HG02943 (cell line): ENCODE results near the gene ZGRF1.
"Not testable (repeated sequence)": the region's sequence is repeated elsewhere in the genome, so short reads cannot be mapped to it uniquely, and the experiment has no call there.

ENCODE experiments used
- ATAC-seq: cut with Tn5 transposase; IDR thresholded peaks from one replicate; pipeline ENCODE4 v1.9.1; 2021; ENCODE audit warnings: mild to moderate bottlenecking, low read depth, moderate library complexity; ENCODE audit not compliant: unreplicated experiment

ZGRF1 gene

DNA sequence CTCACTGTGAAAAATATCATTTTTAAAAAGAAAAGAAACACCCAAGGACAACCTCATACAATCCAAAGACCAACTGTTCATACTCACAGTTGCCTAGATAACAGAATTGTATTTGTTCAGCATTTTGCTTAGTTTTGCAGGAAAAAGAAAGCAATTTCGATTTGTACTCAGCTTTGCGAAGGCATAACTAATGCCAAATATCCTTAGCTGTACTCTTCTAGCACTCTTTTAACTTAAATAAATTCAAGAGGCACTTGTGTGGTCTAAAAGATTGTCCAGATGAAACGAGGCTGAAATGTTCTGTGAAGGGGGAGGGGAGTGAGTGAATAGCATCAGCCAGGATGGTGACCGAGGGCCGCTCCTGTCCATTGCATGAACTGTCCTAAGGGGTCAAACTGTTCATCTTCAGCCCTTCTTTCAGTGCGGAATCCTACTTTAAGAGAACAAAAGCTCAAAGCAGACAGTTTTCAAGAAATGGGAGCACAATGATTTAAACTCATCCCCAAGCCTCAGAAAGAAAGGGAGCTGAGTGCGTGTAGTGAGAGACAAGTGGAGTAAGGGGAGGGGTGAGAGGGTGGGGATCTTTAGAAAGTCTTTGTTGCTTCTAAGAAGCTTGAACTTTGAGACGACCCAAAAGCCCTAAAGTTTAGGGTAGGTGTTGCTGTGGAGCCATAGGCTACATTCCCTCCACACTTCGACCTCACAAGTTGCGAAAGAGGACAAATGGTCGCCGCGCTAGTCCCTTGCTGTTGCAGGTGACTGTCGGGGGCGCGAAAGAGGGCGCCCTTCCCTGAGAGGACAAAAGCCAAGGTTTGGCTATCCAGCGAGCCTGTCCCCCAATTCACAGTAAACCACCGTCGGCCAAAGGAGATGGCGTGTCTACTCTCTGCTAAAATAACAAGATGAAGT is 116.8 kb downstream of the ZGRF1 start:
- ATAC-seq: no peak

DNA sequence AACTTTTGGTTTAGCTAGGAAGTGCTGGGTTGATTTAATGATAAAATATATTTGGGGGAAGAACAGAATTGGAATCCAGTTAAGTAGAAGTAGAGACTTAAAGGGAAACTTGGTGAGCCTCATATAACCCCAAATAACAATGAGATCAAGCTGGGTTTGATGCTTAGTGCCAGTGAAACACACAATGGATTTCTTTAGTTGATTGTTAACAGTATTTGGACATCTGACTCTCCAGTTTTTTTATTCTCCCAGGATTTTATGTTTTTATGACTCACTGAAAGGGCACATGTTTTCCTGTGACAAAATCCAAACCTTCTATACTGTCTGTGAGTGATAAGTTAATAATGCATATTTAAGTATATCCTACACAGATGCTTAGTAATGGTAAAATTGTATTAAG is 118.0 kb downstream of the ZGRF1 start:
- ATAC-seq: no peak

DNA sequence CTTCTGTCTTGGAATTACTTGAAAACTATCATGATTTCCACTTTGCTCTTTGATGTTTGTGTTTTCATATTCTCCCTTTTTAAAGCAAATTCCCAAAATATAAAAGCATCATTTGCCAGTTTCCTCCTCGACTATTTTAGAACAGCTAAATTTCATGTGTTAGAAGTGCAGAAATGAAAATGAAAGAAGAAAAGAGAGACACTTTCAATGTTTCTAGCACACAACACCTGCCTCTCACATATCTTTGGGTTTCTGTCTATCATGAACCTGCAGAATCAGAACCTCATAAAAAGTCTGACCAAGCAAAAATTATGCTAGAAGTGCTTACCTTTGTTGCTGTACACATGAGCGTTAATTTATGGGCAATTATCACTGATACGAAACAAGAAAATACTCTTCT is 118.8 kb downstream of the ZGRF1 start:
- ATAC-seq: no peak

DNA sequence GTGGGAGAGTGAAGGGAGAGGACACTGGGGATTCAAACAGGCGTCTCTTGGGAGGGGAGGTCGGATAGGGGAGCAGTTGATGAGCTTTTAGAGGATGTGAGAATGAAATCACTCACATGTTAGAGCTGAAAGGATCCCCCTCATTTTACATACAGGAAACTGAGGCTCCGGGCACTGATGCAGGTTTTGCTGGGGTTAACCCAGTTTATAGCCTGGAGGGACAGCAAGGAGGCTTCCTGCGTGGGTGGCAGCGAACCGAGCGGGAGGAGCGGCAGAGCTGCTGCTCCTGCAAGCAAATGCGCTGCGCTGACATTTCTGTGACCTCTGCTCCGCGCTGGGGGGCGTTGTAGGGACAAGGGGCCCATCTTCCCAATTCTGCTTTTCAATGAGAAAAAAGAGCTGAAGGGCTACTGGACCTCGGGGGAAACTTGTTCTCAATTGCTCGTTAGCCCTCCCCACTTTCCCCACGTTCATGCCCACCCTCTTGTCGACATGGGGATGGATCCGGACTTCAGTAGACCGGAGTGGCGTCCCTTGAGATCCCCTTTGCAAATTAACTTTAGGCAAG is 119.6 kb downstream of the ZGRF1 start:
- ATAC-seq: no peak

DNA sequence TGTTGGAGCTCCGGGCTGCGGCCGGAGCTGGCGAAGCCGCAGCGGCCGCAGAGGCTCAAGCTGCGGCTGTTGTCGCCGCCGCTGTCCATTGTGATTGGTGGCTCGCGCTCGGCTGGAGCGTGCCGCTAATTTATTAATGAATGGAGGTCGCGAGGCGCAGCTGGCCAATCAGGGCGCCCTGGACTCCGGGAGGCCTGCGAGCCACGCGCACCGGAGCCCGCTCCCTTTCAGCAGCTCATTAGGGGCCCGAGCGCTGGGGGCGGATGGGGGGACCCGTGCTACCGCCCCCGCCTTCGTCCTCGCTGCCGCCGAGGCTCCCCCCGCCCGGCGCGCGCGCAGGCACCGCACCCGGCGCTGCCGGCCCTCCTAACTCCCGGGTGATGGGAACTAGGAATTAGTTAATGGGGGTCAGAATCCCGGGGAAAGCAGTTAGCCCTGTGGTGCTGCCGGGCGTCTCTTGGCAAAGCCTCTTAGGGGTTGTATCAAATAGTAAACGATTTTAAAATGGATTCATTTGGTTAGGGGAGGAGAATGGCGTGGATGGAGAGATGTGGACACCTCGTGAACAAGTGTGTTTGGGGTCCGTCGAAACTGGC is 120.1 kb downstream of the ZGRF1 start:
- no peak for ATAC-seq

DNA sequence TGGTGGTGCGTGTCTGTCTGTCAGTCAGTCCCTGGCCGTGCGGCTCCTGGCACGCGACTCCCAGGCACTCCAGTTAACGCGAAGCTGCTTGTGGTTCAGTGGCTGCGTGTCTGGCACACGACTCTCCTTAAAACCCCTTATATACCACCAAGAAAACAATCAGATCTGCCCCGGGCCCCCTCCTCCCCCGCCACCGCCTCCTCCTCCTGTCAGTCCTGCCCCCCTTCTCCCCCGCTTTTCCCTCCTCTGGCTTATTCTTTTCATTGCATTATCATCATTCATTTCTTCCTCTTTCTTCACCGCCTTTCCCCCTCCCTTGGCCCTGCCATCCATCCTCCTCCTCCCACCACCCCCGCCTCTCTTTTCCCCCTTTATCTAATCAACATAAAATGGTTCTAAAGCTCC is 120.6 kb downstream of the ZGRF1 start, which contains the start of gene NEUROG2:
TSS of gene NEUROG2 (minus strand) at position 115 of the 405 bp plus-strand sequence. CDS start 705 bp downstream, outside the sequence.
- no peak for ATAC-seq

DNA sequence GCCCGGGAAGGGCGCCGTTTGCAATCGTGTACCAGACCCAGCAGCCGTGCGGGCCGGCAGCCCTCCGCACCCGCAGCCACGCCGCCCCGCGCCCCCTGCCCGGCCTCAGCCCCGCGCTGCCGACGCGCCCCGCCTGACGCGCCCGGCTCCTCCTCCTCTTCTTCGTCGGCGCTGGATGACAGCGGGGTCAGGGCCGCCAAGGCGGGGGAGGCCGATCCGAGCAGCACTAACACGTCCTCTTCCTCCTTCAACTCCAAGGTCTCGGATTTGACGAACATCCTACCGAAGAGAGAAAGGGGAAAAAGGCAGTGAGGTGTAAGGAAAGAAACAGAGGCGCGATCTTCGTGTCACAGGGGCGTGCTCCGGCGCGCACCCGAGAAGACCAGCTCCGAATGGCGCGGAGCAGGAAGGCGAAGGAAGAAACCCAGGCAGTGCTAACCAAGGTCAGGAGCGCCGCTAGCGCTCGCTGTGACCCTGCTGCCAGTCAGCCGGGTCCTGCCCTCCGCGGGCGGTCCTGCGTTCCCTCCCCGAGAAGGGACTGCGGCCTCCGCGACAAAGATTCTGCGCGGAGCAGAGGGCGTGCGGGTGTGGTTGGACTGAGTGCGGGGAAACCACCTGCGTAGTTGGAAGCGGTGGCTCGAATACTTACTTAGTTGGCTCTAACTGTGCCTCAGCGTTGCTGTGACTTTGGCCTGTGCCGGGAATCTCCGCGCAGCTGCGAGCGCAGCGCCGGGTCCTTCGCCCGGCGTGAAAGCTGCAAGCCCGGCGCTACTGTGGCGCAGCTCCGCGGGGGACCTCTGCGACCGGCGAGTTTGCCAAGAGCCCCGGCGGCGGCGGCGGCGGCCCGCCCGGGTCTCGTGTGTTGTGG is 121.3 kb downstream of the ZGRF1 start:
- ATAC-seq: peak; percentile 32

DNA sequence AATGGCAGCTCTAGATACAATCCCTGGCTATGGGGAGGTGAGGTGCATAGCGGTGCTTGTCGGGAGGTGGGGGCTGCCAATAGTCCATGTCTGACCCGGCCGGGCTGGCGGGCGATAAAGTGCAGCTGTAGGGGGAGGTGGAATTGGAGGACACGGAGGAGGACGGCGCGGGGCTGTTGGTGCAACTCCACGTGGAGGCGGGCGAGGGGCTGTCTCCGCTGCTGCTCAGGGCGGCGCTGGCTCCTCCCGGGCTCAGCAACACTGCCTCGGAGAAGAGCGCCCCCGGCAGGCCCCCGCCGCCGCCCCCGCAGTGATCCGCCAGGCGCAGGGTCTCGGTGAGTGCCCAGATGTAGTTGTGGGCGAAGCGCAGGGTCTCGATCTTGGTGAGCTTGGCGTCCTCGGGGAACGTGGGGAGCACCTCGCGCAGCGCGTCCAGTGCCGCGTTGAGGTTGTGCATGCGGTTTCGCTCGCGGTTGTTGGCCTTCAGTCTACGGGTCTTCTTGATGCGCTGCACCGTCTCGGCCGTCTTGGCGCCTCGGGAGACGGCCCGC is 122.0 kb downstream of the ZGRF1 start:
- ATAC-seq: peak; percentile 6

DNA sequence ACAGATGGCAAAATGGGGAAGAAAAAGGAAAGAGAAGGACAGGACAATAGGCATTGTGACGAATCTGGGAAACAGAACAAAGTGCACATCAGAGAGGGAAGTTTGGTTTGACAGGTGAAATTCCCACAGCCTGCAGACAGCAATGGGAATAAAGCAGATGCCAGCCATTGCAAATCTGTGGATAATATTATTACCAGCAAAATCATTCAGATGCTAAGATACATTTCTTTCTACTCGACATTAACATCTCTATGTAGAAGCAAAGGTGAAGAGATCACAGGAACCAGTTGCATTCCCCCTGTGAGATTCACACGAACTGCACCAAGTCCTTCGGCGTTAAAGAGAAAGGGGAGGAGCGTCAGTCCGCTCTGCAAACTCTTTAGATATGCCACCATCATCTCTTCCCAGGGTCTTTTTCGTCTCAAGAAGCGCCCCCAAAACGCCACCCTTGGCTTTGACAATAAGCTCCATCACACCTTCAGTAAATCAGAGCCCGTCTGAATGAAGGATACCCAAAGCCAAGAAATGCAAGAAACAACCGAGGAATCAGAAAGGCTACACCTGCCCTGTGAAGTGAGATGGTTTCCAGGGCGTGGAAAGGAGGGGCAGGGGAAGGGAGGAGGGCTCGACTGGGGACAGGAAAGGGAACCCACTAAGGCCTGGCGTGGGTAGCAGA is 122.6 kb downstream of the ZGRF1 start:
- peak; percentile 9 for ATAC-seq

DNA sequence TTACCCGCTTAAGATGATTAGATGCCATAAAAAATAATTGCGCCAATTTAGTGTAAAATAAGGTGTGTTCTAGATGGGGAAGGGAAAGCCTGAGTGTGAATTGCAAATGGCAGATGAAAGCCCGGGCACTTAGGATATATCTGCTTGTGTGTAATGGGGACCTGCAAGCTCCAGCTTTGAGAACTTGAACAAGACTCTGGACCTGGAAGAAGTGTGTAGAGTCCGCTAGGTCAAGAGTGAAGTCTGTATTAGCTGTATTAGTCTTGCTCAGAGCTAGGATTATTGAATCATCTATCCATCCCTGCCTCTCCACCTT is 124.9 kb downstream of the ZGRF1 start:
- ATAC-seq: no peak

DNA sequence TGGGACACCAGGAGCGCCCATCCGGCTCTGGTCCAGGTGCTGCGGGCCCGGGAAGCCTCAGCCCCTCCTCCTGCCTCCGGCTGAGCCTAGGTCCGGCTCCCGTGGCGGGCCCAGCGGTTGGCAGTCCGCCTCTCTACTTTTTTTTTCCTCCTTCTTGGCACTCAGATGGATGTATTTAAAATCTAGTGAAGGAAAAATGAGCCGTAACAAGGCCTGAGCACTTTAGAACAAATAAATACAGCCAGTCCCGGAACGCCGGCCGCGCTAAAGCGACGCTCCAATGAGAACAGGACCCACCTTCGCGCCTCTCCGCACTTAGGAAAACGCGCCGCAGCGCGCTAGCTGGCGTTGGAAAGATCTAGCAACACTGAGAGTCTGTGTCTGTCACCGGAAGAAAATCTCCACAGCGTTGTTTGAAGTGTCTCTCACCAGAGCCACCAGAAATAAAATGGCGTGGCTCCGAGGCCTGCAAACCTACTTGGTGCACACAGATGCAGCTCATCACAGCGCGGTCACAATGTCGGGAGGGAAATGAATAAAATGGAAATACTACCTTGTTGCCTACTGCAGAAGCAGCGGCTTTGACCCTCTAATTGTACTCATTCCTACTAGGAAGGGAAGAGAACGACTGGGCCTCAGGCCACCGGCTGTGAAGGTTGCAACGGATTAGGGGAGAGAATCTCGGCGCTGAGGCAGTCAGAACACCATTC is 125.5 kb downstream of the ZGRF1 start:
- ATAC-seq: no peak

DNA sequence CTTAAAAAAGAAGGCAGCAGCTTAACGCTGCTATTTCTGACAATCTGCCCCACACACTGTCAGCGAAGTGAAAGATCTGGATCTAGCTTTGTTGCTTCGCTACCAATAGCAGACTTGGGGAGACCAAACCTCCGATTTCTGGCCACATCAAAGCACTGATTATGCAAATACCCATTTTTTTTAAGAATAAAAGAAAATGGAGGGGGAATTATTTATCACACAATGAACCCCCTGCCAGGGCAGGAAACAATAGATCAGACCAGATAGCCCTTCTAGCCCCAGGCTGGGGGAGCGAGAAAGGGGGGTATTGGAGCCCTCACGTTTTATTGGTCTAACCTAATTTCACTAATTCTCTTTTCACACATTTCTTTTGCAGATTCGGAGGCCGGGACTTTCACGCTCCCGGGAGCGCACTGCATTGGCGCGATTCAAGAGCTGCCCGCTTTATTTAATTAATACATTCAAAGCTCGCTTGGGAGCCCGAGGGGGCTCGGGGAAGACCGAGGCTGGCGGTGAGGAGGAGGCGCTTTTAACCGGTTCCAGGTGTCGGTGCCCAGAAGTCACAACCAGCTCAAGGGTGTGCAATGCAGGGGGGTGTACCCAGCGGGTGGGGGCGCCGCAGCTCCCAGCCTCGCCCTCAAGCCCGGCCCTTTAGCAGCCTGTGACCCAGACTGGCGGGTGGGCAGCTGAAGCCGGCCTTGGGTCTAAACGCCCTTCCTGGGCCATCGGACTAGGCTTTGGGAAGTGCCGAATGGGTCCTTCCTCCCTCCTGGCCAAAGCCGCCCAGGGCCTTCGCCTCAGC is 126.2 kb downstream of the ZGRF1 start:
- no peak for ATAC-seq

DNA sequence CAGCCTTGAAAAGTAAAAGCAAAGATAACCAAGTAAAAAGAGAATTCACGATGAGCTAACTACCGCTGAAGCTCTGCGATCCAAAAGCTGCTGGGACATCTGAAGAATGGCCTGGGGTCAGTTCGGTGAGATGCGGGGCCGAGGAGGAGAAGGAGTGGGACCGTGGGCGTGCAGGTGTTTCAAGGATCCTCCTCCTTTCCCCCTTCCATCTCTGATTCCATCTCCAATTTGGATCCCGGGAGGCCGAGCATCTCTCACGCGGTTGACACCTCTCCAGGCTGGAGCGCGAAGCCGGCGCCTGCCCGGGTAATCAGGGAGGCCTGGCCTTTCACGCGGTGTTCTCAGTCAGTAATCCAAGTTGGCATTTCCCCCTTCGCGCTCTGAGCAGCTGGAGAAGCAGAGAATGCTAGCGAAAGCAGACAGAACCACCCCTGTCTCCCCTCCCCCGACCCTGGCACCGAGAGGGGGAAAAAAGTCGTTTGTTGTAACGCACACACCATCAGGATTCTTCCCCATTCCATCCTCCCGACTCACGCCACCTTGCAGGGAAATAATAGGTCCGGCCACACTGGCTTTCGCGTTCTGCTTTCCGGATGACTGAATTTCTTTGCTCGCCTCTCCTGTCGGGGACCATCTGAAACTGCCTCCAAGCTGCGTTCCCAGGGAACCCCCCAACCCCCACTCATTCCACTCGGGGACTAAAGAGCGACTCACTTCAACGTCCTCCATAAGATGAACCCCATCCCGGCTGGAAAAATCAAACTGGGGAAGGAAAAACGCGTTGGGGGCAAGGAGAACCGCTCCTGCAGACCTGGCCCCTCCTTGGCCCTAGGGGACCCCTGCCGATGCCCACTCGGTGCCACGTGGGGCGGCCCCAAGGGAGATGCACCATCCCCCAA is 127.2 kb downstream of the ZGRF1 start:
- no peak for ATAC-seq

DNA sequence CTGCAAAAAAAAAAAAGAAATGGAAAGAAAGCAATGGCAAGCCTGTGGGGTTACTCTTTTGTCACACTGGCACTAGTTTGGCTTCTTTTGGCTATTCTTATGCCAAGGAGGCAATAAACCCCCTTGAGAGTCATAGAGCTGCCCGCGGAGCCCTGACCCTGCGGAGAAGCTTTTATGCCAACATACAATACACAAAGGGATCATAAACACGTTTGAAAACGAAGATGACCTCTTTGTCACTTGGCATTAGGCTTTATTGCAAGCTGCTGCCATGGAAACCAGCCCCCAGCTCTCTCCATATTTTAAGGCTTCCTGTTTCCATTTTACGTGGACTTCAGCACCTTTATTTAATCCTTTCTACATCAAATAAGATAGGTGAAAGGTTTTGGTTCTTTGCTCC is 128.4 kb downstream of the ZGRF1 start:
- ATAC-seq: no peak

DNA sequence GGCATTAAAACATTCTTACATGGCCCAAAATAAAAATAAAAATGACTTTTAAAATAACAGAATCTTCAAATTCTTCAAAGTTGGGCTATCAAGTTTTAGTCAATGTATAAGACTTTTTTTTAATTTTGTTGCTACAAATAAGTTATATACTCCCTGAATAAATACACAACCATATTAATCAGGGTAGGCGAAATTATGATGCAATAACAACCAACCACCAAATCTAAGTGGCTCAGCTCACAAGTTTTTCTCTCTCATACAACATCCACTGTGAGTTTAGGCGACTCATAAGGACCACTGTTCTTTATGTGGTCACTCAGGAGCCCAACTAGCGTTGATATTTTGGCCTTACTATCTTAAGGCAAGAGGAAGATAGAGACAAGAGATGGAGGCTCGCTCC is 131.9 kb downstream of the ZGRF1 start:
- ATAC-seq: no peak

DNA sequence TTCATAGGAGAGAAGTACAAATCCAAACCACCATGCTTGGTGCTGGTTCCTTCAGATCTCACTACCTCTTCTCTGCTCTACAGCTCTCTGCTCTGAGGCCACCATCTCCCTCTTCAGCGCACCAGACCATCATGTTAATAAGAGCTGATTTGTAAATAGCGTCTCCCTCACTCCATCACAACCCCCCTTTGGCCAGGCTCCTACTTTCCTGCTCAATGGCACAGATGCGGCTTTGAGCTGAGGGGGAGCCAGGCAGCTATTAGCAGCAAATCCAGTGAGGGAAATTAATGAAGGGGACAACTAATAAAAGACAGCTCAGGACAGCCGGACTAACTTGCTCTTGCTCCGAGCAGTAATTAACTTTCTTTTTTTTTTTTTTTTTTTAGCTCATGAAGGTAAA is 133.8 kb downstream of the ZGRF1 start:
- ATAC-seq: no peak

DNA sequence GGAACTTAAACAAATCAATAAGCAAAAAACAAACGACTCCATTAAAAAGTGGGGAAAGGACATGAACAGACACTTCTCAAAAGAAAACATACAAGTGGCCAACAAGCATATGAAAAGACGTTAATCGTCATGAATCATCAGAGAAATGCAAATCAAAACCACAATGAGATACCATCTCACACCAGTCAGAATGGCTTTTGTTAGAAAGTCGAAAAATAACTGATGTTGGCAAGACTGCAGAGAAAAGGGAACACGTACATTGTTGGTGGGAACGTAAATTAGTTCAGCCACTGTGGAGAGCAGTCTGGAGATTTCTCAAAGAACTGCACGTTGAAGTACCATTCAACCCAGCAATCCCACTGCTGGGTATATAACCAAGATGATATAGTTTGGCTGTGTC is 144.4 kb downstream of the ZGRF1 start:
- no peak for ATAC-seq

DNA sequence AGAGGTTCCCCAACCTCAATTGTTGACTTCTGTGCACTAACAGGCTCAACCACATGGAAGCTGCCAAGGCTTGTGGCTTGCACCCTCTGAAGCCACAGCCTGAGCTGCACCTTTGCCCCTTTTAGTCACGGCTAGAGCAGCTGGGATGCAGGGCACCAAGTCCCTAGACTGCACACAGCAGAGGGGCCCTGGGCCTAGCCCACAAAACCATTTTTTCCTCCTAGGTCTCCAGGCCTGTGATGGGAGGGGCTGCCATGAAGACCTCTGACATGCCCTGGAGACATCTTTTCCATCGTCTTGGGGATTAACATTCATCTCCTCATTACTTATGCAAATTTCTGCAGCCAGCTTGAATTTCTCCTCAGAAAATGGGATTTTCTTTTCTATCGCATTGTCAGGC is 145.9 kb downstream of the ZGRF1 start:
- not testable (repeated sequence) for ATAC-seq
